Activated T-helper 1 cell treated with anti-CD3 and anti-CD28 coated beads, Interleukin-12 subunit alpha, Interleukin-12 subunit beta, Interleukin-2, Interleukin-4 antibody, amounts not matched to agents 30 ng/mL and 10 ng/mL and 1 ng/mL, durations not matched to agents 14 hours and 24 hours and 36 hours (primary cell): ENCODE results near the gene FCRL6. TPM values are rescaled to one million over a fixed set of nuclear protein-coding genes. Genes with fewer than 3 reads are reported as not detected.
A peak's percentile ranks its signal among the peaks of the same experiment; 100 is the strongest.

Experiments
- DNase-seq: peaks from one replicate; pipeline ENCODE4 v3.0.0; 2021; ENCODE audit warnings: low spot score
- H3K27ac Mint-ChIP-seq: one replicate; pipeline ENCODE4 v1.8.0; 2021; ENCODE audit warnings: mild to moderate bottlenecking, mixed read lengths
- H3K27me3 Mint-ChIP-seq: one replicate; pipeline ENCODE4 v1.8.0; 2022; ENCODE audit warnings: mild to moderate bottlenecking, moderate library complexity, mixed read lengths; ENCODE audit not compliant: insufficient read depth
- H3K36me3 Mint-ChIP-seq: one replicate; pipeline ENCODE4 v1.8.0; 2021; ENCODE audit warnings: low read depth, mixed read lengths
- H3K4me1 Mint-ChIP-seq: one replicate; pipeline ENCODE4 v1.8.0; 2021; ENCODE audit warnings: low read depth, mixed read lengths
- H3K4me3 Mint-ChIP-seq: one replicate; pipeline ENCODE4 v1.8.0; 2021; ENCODE audit warnings: mild to moderate bottlenecking, moderate library complexity, mixed read lengths
- H3K9me3 Mint-ChIP-seq: one replicate; pipeline ENCODE4 v1.8.0; 2021; ENCODE audit warnings: mixed read lengths
- intact Hi-C: fragments of 100-400 bp; cut with micrococcal nuclease; formaldehyde crosslinking; loops from one replicate; pipeline ENCODE4 v1.15.1; 2024
- total RNA-seq: library from RNA; stranded (reverse); gene quantifications from 2 replicates; pipeline ENCODE4 v1.2.3, GENCODE V29; 2022

Gene FCRL6
- total RNA-seq, 1 donor from 2014 or later = not detected

DNA sequence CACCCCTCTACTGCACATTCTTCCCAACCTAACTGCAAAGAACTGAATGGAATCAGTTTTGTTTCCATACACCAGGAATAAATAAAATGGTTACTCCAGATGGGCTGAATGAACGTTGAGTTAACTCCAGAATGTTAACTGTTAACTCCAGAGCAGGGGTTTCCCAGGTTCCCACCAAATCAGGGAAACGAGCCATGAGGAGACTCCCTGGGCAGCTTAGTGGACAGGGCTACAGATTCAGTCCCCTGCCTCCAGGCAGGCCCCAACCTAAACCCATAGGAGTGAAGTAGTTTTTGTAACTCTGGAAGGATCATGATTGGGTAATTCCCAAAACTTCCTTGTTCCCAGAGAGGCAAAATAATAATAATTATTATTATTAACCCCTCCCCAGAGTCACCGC is 46.2 kb downstream of the FCRL6 start:
- no peak overlapping the region for H3K27ac Mint-ChIP-seq
- intact Hi-C loops = no loop called here
- no peak for DNase-seq
- no peaks in the 10 kb centered on the region for H3K9me3 Mint-ChIP-seq
- H3K27me3 Mint-ChIP-seq = peaks cover 45% of the 10 kb centered on the region
- no peaks in the 10 kb centered on the region for H3K36me3 Mint-ChIP-seq
- H3K4me3 Mint-ChIP-seq = no peak overlapping the region
- H3K4me1 Mint-ChIP-seq = no peaks in the 10 kb centered on the region

DNA sequence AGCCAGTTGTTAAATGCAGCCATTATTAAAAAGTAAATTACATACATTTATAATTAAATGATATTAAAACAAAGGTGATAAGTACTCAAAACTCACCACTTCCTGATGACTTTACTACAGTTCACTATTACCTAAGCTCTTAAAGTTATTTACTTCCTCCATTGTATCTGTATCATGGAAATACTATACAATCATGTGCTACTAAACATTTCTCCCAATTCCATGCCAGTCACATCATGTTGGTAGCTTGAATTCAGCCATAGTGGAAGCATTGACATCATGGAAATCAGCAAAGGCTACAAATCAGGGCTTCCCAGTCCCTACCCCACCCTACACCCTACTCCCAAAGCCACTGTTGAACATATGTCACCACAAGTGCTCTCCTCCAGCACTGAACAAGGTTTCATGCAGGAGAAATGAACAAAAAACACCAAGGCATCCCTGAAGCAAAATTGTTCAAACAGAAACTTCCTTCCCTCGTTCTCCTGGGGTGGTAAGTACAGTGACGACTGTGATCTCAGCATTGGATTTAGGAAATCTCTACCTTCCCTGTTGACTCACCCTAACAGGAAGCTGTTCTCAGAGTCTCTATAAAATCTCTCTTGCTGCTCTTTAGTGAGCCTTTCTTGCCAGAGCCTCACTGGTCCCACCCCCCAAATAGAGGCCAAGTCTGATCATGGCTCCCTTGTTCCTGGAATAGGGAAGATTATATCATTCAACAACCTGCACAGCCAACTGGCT is 47.6 kb downstream of the FCRL6 start:
- H3K27ac Mint-ChIP-seq = no peak overlapping the region
- intact Hi-C loops = no loop called here

GRCh38 chr1:159851407-159851806 is 49.2 kb downstream of the FCRL6 start:
- Mint-ChIP-seq H3K4me3 (no peak overlapping the region), H3K36me3 (no peaks in the 10 kb centered on the region), H3K27ac (no peak overlapping the region), H3K4me1 (peaks cover 13% of the 10 kb centered on the region), H3K9me3 (no peaks in the 10 kb centered on the region), H3K27me3 (peaks cover 40% of the 10 kb centered on the region)
- DNase-seq = no peak
- intact Hi-C loops = no loop called here

More for the DNA sequence above, 47.6 kb downstream of the FCRL6 start:
- Mint-ChIP-seq H3K27me3 (peaks cover 43% of the 10 kb centered on the region), H3K4me1 (peaks cover 7% of the 10 kb centered on the region), H3K9me3 (no peaks in the 10 kb centered on the region), H3K36me3 (no peaks in the 10 kb centered on the region), H3K4me3 (no peak overlapping the region)
- no peak for DNase-seq

GRCh38 chr1:159853417-159854115 is 51.4 kb downstream of the FCRL6 start:
- H3K4me3 Mint-ChIP-seq = peak overlapping the region; percentile 67
- H3K9me3 Mint-ChIP-seq = no peaks in the 10 kb centered on the region
- H3K27ac Mint-ChIP-seq = no peak overlapping the region
- no peak for DNase-seq
- no peaks in the 10 kb centered on the region for H3K36me3 Mint-ChIP-seq
- H3K27me3 Mint-ChIP-seq = peaks cover 36% of the 10 kb centered on the region
- peaks cover 13% of the 10 kb centered on the region for H3K4me1 Mint-ChIP-seq
- intact Hi-C loops = loop anchor here (2.0 kb wide), 1 partner anchor 73 kb away; the partner anchor contains the start of gene DUSP23

DNA sequence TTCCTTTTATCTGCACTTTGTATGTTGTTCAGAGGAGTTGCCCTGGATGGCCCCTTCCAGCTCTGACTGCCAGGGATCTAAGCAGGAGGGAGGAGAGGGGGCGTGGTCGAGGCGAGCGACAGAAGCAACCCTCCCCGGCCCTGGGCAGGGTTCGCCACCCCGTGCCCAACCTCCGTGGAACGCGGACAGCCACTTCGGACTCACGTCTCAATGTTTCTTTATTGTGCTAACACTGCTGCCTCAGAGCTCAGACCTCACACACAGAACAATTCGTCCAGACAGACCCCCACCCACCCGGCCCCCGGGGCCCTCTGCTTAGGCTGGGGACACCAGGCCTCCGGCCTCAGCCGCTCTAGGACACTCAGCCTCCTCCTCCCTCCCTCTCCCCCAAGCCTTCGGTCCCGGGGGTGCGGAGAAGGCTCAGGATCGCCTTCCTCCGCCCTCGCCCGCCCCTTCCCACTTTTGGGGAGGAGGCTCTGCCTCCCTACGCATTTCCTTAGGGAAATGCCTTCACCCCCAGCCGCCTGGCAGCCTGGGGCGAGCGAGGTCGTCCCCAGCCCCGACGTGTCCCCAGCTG is 52.0 kb downstream of the FCRL6 start:
- no peaks in the 10 kb centered on the region for H3K9me3 Mint-ChIP-seq
- H3K36me3 Mint-ChIP-seq = no peaks in the 10 kb centered on the region
- H3K4me1 Mint-ChIP-seq = peaks cover 13% of the 10 kb centered on the region
- no peak for DNase-seq
- H3K27ac Mint-ChIP-seq = no peak overlapping the region
- intact Hi-C loops = loop anchor here (2.0 kb wide), 1 partner anchor 73 kb away; the partner anchor contains the start of gene DUSP23
- H3K27me3 Mint-ChIP-seq = peaks cover 36% of the 10 kb centered on the region
- peak overlapping the region; percentile 67 for H3K4me3 Mint-ChIP-seq

GRCh38 chr1:159854693-159855192 is 52.6 kb downstream of the FCRL6 start:
- Mint-ChIP-seq H3K4me1 (peaks cover 13% of the 10 kb centered on the region), H3K4me3 (peak overlapping the region; percentile 79), H3K9me3 (no peaks in the 10 kb centered on the region), H3K36me3 (no peaks in the 10 kb centered on the region), H3K27ac (no peak overlapping the region), H3K27me3 (peaks cover 36% of the 10 kb centered on the region)
- intact Hi-C loops = loop anchor here (2.0 kb wide), 1 partner anchor 74 kb away; the partner anchor contains the start of gene DUSP23
- peak; percentile 58 for DNase-seq

- intact Hi-C loops = loop anchor here (2.0 kb wide), 1 partner anchor 75 kb away; the partner anchor contains the start of gene DUSP23
- H3K4me3 Mint-ChIP-seq = no peak overlapping the region
Measured at GRCh38 chr1:159855709-159856108, 53.5 kb downstream of the FCRL6 start.

DNA sequence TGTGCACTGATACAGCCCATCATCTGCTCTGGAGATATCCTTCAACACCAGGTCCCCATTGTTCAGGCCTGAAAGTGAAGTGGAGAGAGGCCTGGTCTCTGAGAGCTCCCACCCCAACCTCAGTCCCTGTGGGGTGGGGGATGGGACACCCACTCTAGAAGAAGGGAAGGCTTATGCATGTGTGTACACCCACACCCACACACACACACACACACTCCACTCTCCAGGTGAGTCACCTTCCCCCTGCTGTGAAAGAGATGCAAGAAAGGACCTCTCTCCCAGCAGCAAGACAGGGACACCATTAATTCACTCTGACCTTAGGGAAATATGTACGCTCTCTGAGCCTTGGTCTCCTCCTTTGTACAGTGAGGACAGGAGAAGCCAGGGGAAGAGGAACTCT is 54.4 kb downstream of the FCRL6 start:
- intact Hi-C loops = no loop called here
- no peaks in the 10 kb centered on the region for H3K9me3 Mint-ChIP-seq
- H3K4me3 Mint-ChIP-seq = no peak overlapping the region
- H3K27me3 Mint-ChIP-seq = peaks cover 24% of the 10 kb centered on the region
- H3K4me1 Mint-ChIP-seq = peaks cover 13% of the 10 kb centered on the region
- no peak overlapping the region for H3K27ac Mint-ChIP-seq
- no peaks in the 10 kb centered on the region for H3K36me3 Mint-ChIP-seq
- DNase-seq = no peak

More at GRCh38 chr1:159855709-159856108, 53.5 kb downstream of the FCRL6 start:
- no peak for DNase-seq
- Mint-ChIP-seq H3K4me1 (peaks cover 13% of the 10 kb centered on the region), H3K36me3 (no peaks in the 10 kb centered on the region), H3K27ac (no peak overlapping the region), H3K27me3 (peaks cover 30% of the 10 kb centered on the region), H3K9me3 (no peaks in the 10 kb centered on the region)

GRCh38 chr1:159857889-159858288 is 55.7 kb downstream of the FCRL6 start:
- Mint-ChIP-seq H3K27me3 (peaks cover 19% of the 10 kb centered on the region), H3K27ac (no peak overlapping the region), H3K4me3 (no peak overlapping the region), H3K36me3 (no peaks in the 10 kb centered on the region), H3K4me1 (peaks cover 13% of the 10 kb centered on the region), H3K9me3 (no peaks in the 10 kb centered on the region)
- intact Hi-C loops = no loop called here
- no peak for DNase-seq

GRCh38 chr1:159859767-159860322 is 57.7 kb downstream of the FCRL6 start:
- intact Hi-C loops = no loop called here
- H3K36me3 Mint-ChIP-seq = no peaks in the 10 kb centered on the region
- peaks cover 14% of the 10 kb centered on the region for H3K27me3 Mint-ChIP-seq
- H3K4me3 Mint-ChIP-seq = no peak overlapping the region
- H3K9me3 Mint-ChIP-seq = no peaks in the 10 kb centered on the region
- peaks cover 6% of the 10 kb centered on the region for H3K4me1 Mint-ChIP-seq
- H3K27ac Mint-ChIP-seq = no peak overlapping the region
- no peak for DNase-seq

DNA sequence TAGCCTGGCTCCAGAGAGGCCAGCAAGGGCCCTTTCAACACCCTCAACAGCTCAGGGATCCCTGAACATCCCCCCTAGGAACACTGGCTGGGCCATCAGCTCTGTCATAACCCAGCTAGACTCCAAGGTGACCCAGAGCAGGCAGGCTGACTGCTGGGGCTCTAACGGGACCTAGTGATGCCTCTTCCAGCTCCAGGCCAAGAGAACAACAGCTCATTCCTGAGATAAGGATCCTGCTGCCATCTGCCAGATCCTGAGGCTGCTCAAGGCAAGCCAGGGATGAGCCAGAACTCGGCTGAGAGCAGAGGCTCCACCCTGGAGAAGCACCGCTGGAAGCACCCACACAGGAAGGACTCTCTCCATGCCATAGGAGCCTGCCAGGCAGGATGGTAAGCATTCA is 58.3 kb downstream of the FCRL6 start:
- intact Hi-C loops = no loop called here
- no peaks in the 10 kb centered on the region for H3K36me3 Mint-ChIP-seq
- H3K9me3 Mint-ChIP-seq = no peaks in the 10 kb centered on the region
- H3K27me3 Mint-ChIP-seq = peaks cover 14% of the 10 kb centered on the region
- no peak for DNase-seq
- peaks cover under 1% of the 10 kb centered on the region for H3K4me1 Mint-ChIP-seq
- no peak overlapping the region for H3K4me3 Mint-ChIP-seq
- H3K27ac Mint-ChIP-seq = no peak overlapping the region

DNA sequence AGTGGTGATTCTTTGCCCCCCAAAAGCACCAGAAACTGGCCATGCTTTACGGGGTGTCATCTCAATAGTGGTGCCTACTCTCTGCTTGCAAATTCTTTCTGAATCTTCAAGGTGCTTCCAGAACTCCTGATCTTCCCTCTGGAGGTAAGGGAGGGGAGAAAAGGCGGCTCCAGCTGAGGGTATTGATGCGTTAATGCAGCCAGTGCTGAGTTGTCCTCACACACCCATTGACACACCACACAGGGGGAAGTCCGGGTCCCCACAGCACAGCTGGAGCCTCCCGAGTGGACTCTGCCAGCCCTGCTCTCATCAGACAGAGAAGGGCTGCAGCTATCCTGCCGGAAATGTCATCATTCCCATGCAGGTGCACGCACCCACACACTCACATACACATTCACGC is 59.1 kb downstream of the FCRL6 start:
- H3K4me1 Mint-ChIP-seq = peaks cover 2% of the 10 kb centered on the region

More for the DNA sequence above, 59.1 kb downstream of the FCRL6 start:
- intact Hi-C loops = no loop called here
- DNase-seq = no peak
- Mint-ChIP-seq H3K4me3 (no peak overlapping the region), H3K9me3 (no peaks in the 10 kb centered on the region), H3K27me3 (peaks cover 14% of the 10 kb centered on the region), H3K27ac (no peak overlapping the region), H3K36me3 (no peaks in the 10 kb centered on the region)
